ENCODE measurements around the gene ELSPBP1. TPM values are rescaled to one million over a fixed set of nuclear protein-coding genes. Genes with fewer than 3 reads are reported as not detected.
"Not testable (repeated sequence)": the region's sequence is repeated elsewhere in the genome, so short reads cannot be mapped to it uniquely, and the experiment has no call there.

ELSPBP1 gene
- total RNA-seq (2012; rRNA removed) = not detected in 2 replicates

GRCh38 chr19:47994209-47994802 lies at the start of gene ELSPBP1:
Gene ELSPBP1 (plus strand): TSS chr19:47994632. CDS start chr19:48008668, 14,036 bp downstream.
- H3K9ac ChIP-seq (ENCODE audit: low read depth, low read length) = no peak within 1 kb of the TSS
- no peak within 1 kb of the TSS for H3K4me2 ChIP-seq (ENCODE audit: low read length)
- H3K9me3 ChIP-seq (replicated peaks; ENCODE audit: low read length) = no peaks in the 10 kb centered on the region
- H3K4me3 ChIP-seq (ENCODE audit: low read length) = no peak within 1 kb of the TSS
- H3K27me3 ChIP-seq (ENCODE audit: control insufficient read depth, insufficient read depth, low read length) = peaks cover 27% of the 10 kb centered on the region
- no peaks in the 10 kb centered on the region for H3K36me3 ChIP-seq (ENCODE audit: insufficient read depth, low read length)
- H3K4me1 ChIP-seq (ENCODE audit: control insufficient read depth, insufficient read depth, low read length) = no peaks in the 10 kb centered on the region

DNA sequence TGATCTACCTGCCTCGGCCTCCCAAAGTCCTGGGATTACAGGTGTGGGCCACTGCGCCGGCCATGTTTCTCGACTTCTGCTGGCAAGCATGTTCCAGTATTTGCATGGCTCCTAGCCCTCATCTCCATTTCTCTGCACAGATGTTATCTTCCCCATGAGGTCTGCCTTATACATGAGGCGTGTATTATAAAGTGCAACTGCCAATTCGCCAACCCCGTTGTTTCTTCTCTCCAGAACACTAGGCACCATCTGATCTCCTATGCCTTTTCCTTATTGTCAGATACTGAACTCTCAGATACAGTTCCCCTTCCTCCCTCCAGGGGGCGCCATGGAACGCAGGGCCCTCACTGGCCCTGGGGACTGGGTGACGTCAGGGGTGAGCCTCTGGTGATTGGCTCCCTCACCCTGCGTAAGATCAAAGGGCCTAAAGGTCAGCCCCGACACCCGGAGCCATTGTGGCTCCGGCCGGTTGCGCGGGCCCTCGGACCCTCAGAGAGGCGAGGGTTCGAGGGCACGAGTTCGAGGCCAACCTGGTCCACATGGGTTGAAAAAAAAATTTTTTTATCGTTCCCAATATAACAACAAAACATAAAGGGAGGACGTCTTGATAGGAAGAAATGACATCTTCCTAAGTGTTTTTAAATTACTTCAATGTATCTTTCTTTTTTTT lies 44.4 kb upstream of the ELSPBP1 start:
- not testable (repeated sequence) for H3K9ac ChIP-seq (ENCODE audit: low read depth, low read length); H3K4me3 ChIP-seq (ENCODE audit: low read length)

GRCh38 chr19:47952132-47952531 lies 42.3 kb upstream of the ELSPBP1 start:
- not testable (repeated sequence) for H3K36me3 ChIP-seq (ENCODE audit: insufficient read depth, low read length); H3K4me2 ChIP-seq (ENCODE audit: low read length); H3K27me3 ChIP-seq (ENCODE audit: control insufficient read depth, insufficient read depth, low read length)

More for the DNA sequence above, 44.4 kb upstream of the ELSPBP1 start:
- not testable (repeated sequence) for H3K4me2 ChIP-seq (ENCODE audit: low read length); H3K9me3 ChIP-seq (replicated peaks; ENCODE audit: low read length); H3K36me3 ChIP-seq (ENCODE audit: insufficient read depth, low read length); H3K27me3 ChIP-seq (ENCODE audit: control insufficient read depth, insufficient read depth, low read length); H3K4me1 ChIP-seq (ENCODE audit: control insufficient read depth, insufficient read depth, low read length)

DNA sequence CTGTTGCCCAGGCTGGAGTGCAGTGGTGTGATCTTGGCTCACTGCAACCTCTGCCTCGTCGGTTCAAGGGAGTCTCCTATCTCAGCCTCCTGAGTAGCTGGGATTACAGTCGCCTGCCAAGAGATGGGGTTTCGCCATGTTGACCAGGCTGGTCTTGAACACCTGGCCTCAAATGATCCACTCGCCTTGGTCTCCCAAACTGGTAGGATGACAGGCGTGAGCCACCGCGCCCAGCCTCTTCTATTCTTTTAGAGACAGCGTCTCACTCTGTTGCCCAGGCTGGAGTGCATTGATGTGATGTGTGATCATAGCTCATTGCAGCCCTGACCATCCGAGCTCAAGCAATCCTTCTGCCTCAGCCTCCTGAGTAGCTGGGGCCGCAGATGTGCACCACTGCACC lies 38.5 kb upstream of the ELSPBP1 start:
- not testable (repeated sequence) for H3K27me3 ChIP-seq (ENCODE audit: control insufficient read depth, insufficient read depth, low read length); H3K4me3 ChIP-seq (ENCODE audit: low read length); H3K9me3 ChIP-seq (replicated peaks; ENCODE audit: low read length); H3K9ac ChIP-seq (ENCODE audit: low read depth, low read length); H3K4me1 ChIP-seq (ENCODE audit: control insufficient read depth, insufficient read depth, low read length); H3K4me2 ChIP-seq (ENCODE audit: low read length); H3K36me3 ChIP-seq (ENCODE audit: insufficient read depth, low read length)

More at GRCh38 chr19:47952132-47952531, 42.3 kb upstream of the ELSPBP1 start:
- not testable (repeated sequence) for H3K4me1 ChIP-seq (ENCODE audit: control insufficient read depth, insufficient read depth, low read length); H3K9ac ChIP-seq (ENCODE audit: low read depth, low read length); H3K4me3 ChIP-seq (ENCODE audit: low read length); H3K9me3 ChIP-seq (replicated peaks; ENCODE audit: low read length)

GRCh38 chr19:47973529-47973928 lies 20.9 kb upstream of the ELSPBP1 start:
- Histone ChIP-seq H3K36me3 (ENCODE audit: insufficient read depth, low read length) (no peaks in the 10 kb centered on the region), H3K4me3 (ENCODE audit: low read length) (no peak overlapping the region), H3K9me3 (replicated peaks; ENCODE audit: low read length) (no peaks in the 10 kb centered on the region), H3K9ac (ENCODE audit: low read depth, low read length) (no peak overlapping the region), H3K4me1 (ENCODE audit: control insufficient read depth, insufficient read depth, low read length) (no peaks in the 10 kb centered on the region), H3K27me3 (ENCODE audit: control insufficient read depth, insufficient read depth, low read length) (peaks cover 28% of the 10 kb centered on the region), H3K4me2 (ENCODE audit: low read length) (no peak overlapping the region)

- Histone ChIP-seq H3K27me3 (ENCODE audit: control insufficient read depth, insufficient read depth, low read length) (peaks cover 22% of the 10 kb centered on the region), H3K36me3 (ENCODE audit: insufficient read depth, low read length) (no peaks in the 10 kb centered on the region), H3K4me1 (ENCODE audit: control insufficient read depth, insufficient read depth, low read length) (no peaks in the 10 kb centered on the region), H3K4me2 (ENCODE audit: low read length) (no peak overlapping the region), H3K4me3 (ENCODE audit: low read length) (no peak overlapping the region), H3K9me3 (replicated peaks; ENCODE audit: low read length) (no peaks in the 10 kb centered on the region), H3K9ac (ENCODE audit: low read depth, low read length) (no peak overlapping the region)
Measured at GRCh38 chr19:47991191-47991808, 3.1 kb upstream of the ELSPBP1 start.

DNA sequence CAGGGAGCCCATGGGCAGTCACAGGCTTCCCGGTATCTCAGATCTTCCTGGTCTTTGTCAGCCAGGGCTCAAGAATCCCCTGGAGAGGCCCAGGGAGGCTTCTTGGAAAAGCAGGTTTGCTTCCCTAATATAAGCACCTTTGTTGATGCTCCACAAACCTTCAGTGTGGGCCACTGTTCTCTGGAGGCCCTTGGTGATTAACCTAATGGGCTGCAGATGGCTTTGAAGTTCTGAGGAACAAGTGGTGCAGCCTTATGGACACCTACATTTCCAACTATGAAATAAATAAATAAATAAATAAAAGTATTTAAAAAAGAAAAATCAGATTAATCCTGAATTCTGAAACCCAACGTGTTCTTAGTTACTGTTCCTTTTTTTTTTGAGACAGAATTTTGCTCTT lies 2.4 kb upstream of the ELSPBP1 start, which contains the start of gene BSPH1:
BSPH1 (minus strand) TSS at position 101 of the 400 bp plus-strand sequence; CDS start at position 12, 89 bp downstream.
- peaks cover 25% of the 10 kb centered on the region for H3K27me3 ChIP-seq (ENCODE audit: control insufficient read depth, insufficient read depth, low read length)
- no peak within 1 kb of the TSS for H3K4me2 ChIP-seq (ENCODE audit: low read length)
- H3K4me3 ChIP-seq (ENCODE audit: low read length) = no peak within 1 kb of the TSS
- H3K9me3 ChIP-seq (replicated peaks; ENCODE audit: low read length) = no peaks in the 10 kb centered on the region
- no peak within 1 kb of the TSS for H3K9ac ChIP-seq (ENCODE audit: low read depth, low read length)
- H3K36me3 ChIP-seq (ENCODE audit: insufficient read depth, low read length) = no peaks in the 10 kb centered on the region
- H3K4me1 ChIP-seq (ENCODE audit: control insufficient read depth, insufficient read depth, low read length) = no peaks in the 10 kb centered on the region

DNA sequence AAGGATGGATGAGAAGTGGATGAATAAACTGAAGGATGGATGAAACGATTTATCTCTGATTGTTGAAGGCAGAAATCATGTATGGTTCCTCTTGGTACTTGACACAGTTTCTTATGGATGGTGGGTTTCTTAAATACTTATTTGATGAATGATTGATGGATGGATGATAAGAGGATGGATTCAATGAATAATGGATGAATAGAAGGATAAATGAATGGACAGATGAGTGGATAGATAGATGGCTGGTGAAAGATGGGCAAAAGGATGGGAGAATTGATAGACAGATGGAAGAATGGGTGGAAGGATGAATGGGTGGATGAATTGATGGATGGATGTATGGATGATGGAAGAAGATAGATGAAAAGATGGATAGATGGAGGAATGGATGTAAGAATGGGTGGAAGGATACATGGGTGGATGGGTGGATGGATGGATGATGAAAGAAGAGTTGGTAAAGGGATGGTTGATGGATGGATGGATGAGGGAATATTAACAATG lies 1.8 kb downstream of the ELSPBP1 start:
- Histone ChIP-seq H3K9ac (ENCODE audit: low read depth, low read length) (no peak overlapping the region), H3K4me3 (ENCODE audit: low read length) (no peak overlapping the region), H3K4me2 (ENCODE audit: low read length) (no peak overlapping the region), H3K4me1 (ENCODE audit: control insufficient read depth, insufficient read depth, low read length) (no peaks in the 10 kb centered on the region), H3K27me3 (ENCODE audit: control insufficient read depth, insufficient read depth, low read length) (peaks cover 12% of the 10 kb centered on the region), H3K9me3 (replicated peaks; ENCODE audit: low read length) (no peaks in the 10 kb centered on the region), H3K36me3 (ENCODE audit: insufficient read depth, low read length) (no peaks in the 10 kb centered on the region)

GRCh38 chr19:47998800-47999199 lies 4.4 kb downstream of the ELSPBP1 start:
- Histone ChIP-seq H3K9ac (ENCODE audit: low read depth, low read length) (no peak overlapping the region), H3K4me1 (ENCODE audit: control insufficient read depth, insufficient read depth, low read length) (no peaks in the 10 kb centered on the region), H3K9me3 (replicated peaks; ENCODE audit: low read length) (no peaks in the 10 kb centered on the region), H3K27me3 (ENCODE audit: control insufficient read depth, insufficient read depth, low read length) (peaks cover 8% of the 10 kb centered on the region), H3K4me2 (ENCODE audit: low read length) (no peak overlapping the region), H3K36me3 (ENCODE audit: insufficient read depth, low read length) (no peaks in the 10 kb centered on the region), H3K4me3 (ENCODE audit: low read length) (no peak overlapping the region)

- no peaks in the 10 kb centered on the region for H3K36me3 ChIP-seq (ENCODE audit: insufficient read depth, low read length)
- no peak overlapping the region for H3K9ac ChIP-seq (ENCODE audit: low read depth, low read length)
- H3K4me3 ChIP-seq (ENCODE audit: low read length) = no peak overlapping the region
- peaks cover 8% of the 10 kb centered on the region for H3K27me3 ChIP-seq (ENCODE audit: control insufficient read depth, insufficient read depth, low read length)
- no peak overlapping the region for H3K4me2 ChIP-seq (ENCODE audit: low read length)
- H3K4me1 ChIP-seq (ENCODE audit: control insufficient read depth, insufficient read depth, low read length) = no peaks in the 10 kb centered on the region
- H3K9me3 ChIP-seq (replicated peaks; ENCODE audit: low read length) = no peaks in the 10 kb centered on the region
Measured at GRCh38 chr19:48000846-48001245, 6.4 kb downstream of the ELSPBP1 start.

DNA sequence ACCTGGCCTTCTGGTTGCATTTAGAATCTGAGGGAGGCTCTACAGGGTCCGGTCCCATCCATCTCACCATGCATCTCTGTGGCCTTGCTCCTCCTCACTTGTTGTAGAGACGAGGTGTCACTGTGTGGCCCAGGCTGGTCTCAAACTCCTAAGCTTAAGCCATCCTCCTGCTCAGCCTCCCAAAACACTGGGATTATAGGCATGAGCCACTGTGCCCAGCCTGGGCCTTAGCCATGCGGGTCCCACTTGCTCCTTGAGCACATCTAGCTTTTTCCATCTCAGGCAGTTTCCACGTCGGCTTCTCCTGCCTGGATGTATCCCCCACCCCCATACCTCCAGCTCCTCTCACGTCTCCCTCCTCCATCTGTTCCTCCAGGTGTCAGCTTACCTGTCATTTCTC lies 9.8 kb downstream of the ELSPBP1 start:
- Histone ChIP-seq H3K36me3 (ENCODE audit: insufficient read depth, low read length) (no peaks in the 10 kb centered on the region), H3K4me1 (ENCODE audit: control insufficient read depth, insufficient read depth, low read length) (no peaks in the 10 kb centered on the region), H3K4me3 (ENCODE audit: low read length) (no peak overlapping the region), H3K27me3 (ENCODE audit: control insufficient read depth, insufficient read depth, low read length) (peaks cover 3% of the 10 kb centered on the region), H3K9me3 (replicated peaks; ENCODE audit: low read length) (no peaks in the 10 kb centered on the region), H3K9ac (ENCODE audit: low read depth, low read length) (no peak overlapping the region), H3K4me2 (ENCODE audit: low read length) (no peak overlapping the region)
